Transverse colon (tissue), 4 donors: ENCODE results near the gene ZBTB7C. TPM values are rescaled to one million over a fixed set of nuclear protein-coding genes. Genes with fewer than 3 reads are reported as not detected.

ENCODE experiments used
- DNase-seq: peaks from one replicate; pipeline ENCODE4 v3.0.0-alpha.2; 2019
- H3K27ac ChIP-seq, 4 donors: fragments of 200-600 bp; sonication (generic); 2 replicates each; pipeline ENCODE4 v1.5.1; 2016 to 2018; ENCODE audit warnings: inconsistent platforms in 4 of 4
- H3K27me3 ChIP-seq: fragments of 200-600 bp; sonication (generic); 2 replicates; pipeline ENCODE4 v1.5.1; 2017; ENCODE audit warnings: inconsistent platforms
- H3K36me3 ChIP-seq, 4 donors: fragments of 200-600 bp; sonication (generic); 2 replicates each; pipeline ENCODE4 v1.5.1; 2017 to 2019; ENCODE audit warnings: inconsistent platforms in 4 of 4
- H3K4me1 ChIP-seq, 4 donors: fragments of 200-600 bp; sonication (generic); 2 replicates each; pipeline ENCODE4 v1.5.1; 2017 to 2020; ENCODE audit warnings: inconsistent platforms in 4 of 4
- H3K4me3 ChIP-seq, 4 donors: fragments of 200-600 bp; sonication (generic); 1 replicate in 1 of 4; 2 replicates in 3 of 4; pipeline versions ENCODE4 v1.5.1 to v1.6.1; 2017 to 2019; ENCODE audit warnings: inconsistent platforms in 4 of 4
- H3K9me3 ChIP-seq, 2 donors: fragments of 200-600 bp; sonication (generic); 2 replicates each; pipeline ENCODE4 v1.5.1; 2017 to 2019; ENCODE audit warnings: inconsistent platforms in 2 of 2
- CTCF ChIP-seq, 5 experiments: fragments of 200-600 bp in 3 of 5; fragments of 450-650 bp in 2 of 5; sonication (generic) in 3 of 5; IDR thresholded peaks; 1 replicate in 2 of 5; 2 replicates in 3 of 5; pipeline ENCODE4 v1.5.1; 2016 to 2017; ENCODE audit warnings: antibody characterized with exemption in 5 of 5, inconsistent platforms in 3 of 5, mild to moderate bottlenecking in 2 of 5, moderate library complexity in 1 of 5
- EP300 ChIP-seq: sonication (generic); formaldehyde crosslinking; IDR thresholded peaks from one replicate; pipeline ENCODE4 v1.6.1; 2017; ENCODE audit warnings: antibody characterized with exemption, low read depth
- POLR2A ChIP-seq: fragments of 450-650 bp; IDR thresholded peaks from one replicate; pipeline ENCODE4 v1.6.1; 2016; ENCODE audit warnings: antibody characterized with exemption, mild to moderate bottlenecking, moderate library complexity
- POLR2AphosphoS5 ChIP-seq, 3 donors: sonication (generic); formaldehyde crosslinking; IDR thresholded peaks; one replicate each; pipeline ENCODE4 v1.6.1; 2016; ENCODE audit warnings: antibody characterized with exemption in 3 of 3
- WGBS, 2 donors: methylation state at CpG; one replicate each; pipeline ENCODE4 v1.1.5; 2018; ENCODE audit warnings: low coverage in 1 of 2; 5-methylcytosine and 5-hydroxymethylcytosine counted together
- in situ Hi-C, 4 donors: fragments of 200-750 bp; cut with MboI; loops; one replicate each; pipeline versions ENCODE4 v1.15.0 to v1.15.1; 2017; ENCODE audit warnings: low sequenced_read_pairs in 3 of 4, low pct_ligation_motif_present in 1 of 4, low pct_unique_long_range_greater_than_20kb in 1 of 4
- intact Hi-C: fragments of 100-400 bp; cut with DNase I; formaldehyde crosslinking; loops from one replicate; pipeline ENCODE4 v1.15.1; 2023; ENCODE audit warnings: low total_unique reads
- total RNA-seq, 4 donors: library from RNA; depleted of rRNA; stranded (reverse); fragments of >200 nt; gene quantifications; one replicate each; pipeline ENCODE4 v1.1.0, GENCODE V29; 2016

Gene ZBTB7C
- total RNA-seq, 4 donors from 2014 or later = 38.4 to 81.2 (median 47.5) TPM

- in situ Hi-C loops = no loop called here
- Histone ChIP-seq H3K4me3 (peak overlapping the region in 3 of 4 donors; percentile 46 to 60 (median 59)), H3K27ac (peak overlapping the region; percentile 88 to 93 (median 92)), H3K9me3 (no peaks in the 10 kb centered on the region), H3K36me3 (no peaks in the 10 kb centered on the region), H3K4me1 (peaks cover 13 to 45% (median 31%) of the 10 kb centered on the region in 4 donors), H3K27me3 (no peaks in the 10 kb centered on the region)
- intact Hi-C loops = loop anchor here (10.0 kb wide), 1 partner anchor 254 kb away; no protein-coding TSS in a partner anchor
- WGBS, 2 donors = 76% methylated on average over 4 of the region's 4 CpGs; no CpG with 5 or more reads in 1 of the 2 donors
- DNase-seq = no peak
- TF ChIP-seq POLR2A (no peak), POLR2AphosphoS5 (IDR thresholded peaks at IDR 0.05) (no peak), CTCF (IDR thresholded peaks at IDR 0.05) (no peak), EP300 (no peak)
These were observed 248.6 kb downstream of the ZBTB7C start for GRCh38 chr18:48160622-48161021.

GRCh38 chr18:48159816-48160215 lies 249.4 kb downstream of the ZBTB7C start:
- H3K4me1 ChIP-seq = peaks cover 8 to 37% (median 24%) of the 10 kb centered on the region in 4 donors
- intact Hi-C loops (loop anchor here (10.0 kb wide), 1 partner anchor 255 kb away; no protein-coding TSS in a partner anchor), in situ Hi-C loops (no loop called here)
- H3K36me3 ChIP-seq = no peaks in the 10 kb centered on the region
- DNase-seq = no peak
- TF ChIP-seq EP300 (no peak), POLR2AphosphoS5 (IDR thresholded peaks at IDR 0.05) (no peak), POLR2A (no peak), CTCF (IDR thresholded peaks at IDR 0.05) (no peak)
- H3K27me3 ChIP-seq = no peaks in the 10 kb centered on the region
- no peaks in the 10 kb centered on the region for H3K9me3 ChIP-seq
- H3K4me3 ChIP-seq = no peak overlapping the region
- 96% methylated on average over 7 of the region's 7 CpGs; no CpG with 5 or more reads in 1 of the 2 donors for WGBS, 2 donors
- no peak overlapping the region for H3K27ac ChIP-seq

- intact Hi-C loops = no loop called here
- no peak for DNase-seq
- H3K4me1 ChIP-seq = peaks cover 8 to 35% (median 26%) of the 10 kb centered on the region in 4 donors
- no peaks in the 10 kb centered on the region for H3K9me3 ChIP-seq
- no peaks in the 10 kb centered on the region for H3K36me3 ChIP-seq
- TF ChIP-seq EP300 = no peak
- no peak for TF ChIP-seq CTCF (IDR thresholded peaks at IDR 0.05)
- TF ChIP-seq POLR2AphosphoS5 (IDR thresholded peaks at IDR 0.05) = no peak
- TF ChIP-seq POLR2A = no peak
- no peaks in the 10 kb centered on the region for H3K27me3 ChIP-seq
- in situ Hi-C loops = no loop called here
- H3K4me3 ChIP-seq = no peak overlapping the region
- WGBS, 2 donors = 80 to 95% methylated on average over 1 to 5 of the region's 5 CpGs
- H3K27ac ChIP-seq = no peak overlapping the region
These were observed 250.5 kb downstream of the ZBTB7C start for GRCh38 chr18:48158721-48159120.

GRCh38 chr18:48157956-48158355 lies 251.2 kb downstream of the ZBTB7C start:
- TF ChIP-seq EP300 (no peak), POLR2AphosphoS5 (IDR thresholded peaks at IDR 0.05) (no peak), CTCF (IDR thresholded peaks at IDR 0.05) (no peak), POLR2A (no peak)
- Histone ChIP-seq H3K27ac (no peak overlapping the region), H3K4me3 (no peak overlapping the region), H3K36me3 (no peaks in the 10 kb centered on the region), H3K9me3 (no peaks in the 10 kb centered on the region), H3K4me1 (peaks cover 8 to 31% (median 25%) of the 10 kb centered on the region in 4 donors), H3K27me3 (no peaks in the 10 kb centered on the region)
- intact Hi-C loops = no loop called here
- no peak for DNase-seq
- in situ Hi-C loops = no loop called here
- WGBS, 2 donors = 58% methylated on average over 4 of the region's 4 CpGs; no CpG with 5 or more reads in 1 of the 2 donors
